HG03342 (cell line): ENCODE results near the gene ADO.
A peak's percentile ranks its signal among the peaks of the same experiment; 100 is the strongest.

ENCODE experiments used
- ATAC-seq: cut with Tn5 transposase; IDR thresholded peaks from one replicate; pipeline ENCODE4 v1.9.1; 2021; ENCODE audit warnings: mild to moderate bottlenecking, moderate library complexity; ENCODE audit not compliant: unreplicated experiment

Gene ADO

DNA sequence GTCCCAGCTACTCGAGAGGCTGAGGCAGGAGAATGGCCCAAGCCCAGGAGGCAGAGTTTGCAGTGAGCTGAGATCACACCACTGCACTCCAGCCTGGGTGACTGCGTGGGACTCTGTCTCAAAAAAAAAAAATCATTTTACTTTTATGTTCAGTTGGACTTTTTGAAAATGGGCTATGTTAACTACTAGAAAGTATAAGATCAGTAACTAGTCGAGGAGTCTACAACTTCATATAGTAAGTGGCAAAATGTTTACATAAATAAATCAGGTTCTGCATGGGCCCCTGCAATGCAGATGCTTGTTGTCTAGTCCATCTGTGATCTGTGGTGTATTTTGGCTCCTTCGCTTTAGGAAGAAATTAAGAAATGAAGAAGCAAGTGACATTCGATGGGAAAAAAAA lies 12.3 kb upstream of the ADO start:
- no peak for ATAC-seq

DNA sequence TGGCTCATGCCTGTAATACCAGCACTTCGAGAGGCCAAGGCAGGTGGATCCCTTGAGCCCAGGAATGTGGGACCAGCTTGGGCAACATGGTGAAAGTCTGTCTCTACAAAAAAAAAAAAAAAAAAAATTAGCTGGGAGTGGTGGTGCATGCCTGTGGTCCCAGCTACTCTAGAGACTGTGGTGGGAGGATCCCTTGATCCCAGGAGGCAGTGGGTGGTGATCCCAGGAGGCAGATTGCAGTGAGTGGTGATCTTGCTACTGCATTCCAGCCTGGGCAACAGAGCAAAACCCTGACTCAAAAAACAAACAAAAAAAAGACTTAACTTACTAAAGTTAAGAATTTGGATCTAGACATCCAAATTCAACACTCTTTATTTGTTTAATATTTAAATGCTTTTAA lies 10.2 kb upstream of the ADO start:
- no peak for ATAC-seq

DNA sequence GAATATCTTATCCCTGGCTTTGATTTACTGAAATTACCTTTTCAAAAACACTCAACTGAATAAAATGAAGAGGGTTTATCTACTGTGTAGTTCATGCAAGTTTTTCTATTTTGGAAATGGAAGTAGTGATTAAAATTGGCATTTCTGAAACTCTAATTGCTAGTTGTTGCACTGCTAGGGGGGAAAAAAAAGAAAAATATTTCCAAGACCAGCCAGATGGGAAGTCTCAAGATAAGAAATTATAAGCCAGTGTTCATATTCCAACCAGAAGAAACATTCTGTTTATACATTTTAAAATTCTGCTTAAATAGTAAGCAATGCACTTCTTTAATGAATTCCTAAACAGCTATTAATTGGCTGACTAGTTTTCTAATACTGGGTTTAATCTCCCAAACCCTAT lies 9.4 kb upstream of the ADO start:
- ATAC-seq = no peak

DNA sequence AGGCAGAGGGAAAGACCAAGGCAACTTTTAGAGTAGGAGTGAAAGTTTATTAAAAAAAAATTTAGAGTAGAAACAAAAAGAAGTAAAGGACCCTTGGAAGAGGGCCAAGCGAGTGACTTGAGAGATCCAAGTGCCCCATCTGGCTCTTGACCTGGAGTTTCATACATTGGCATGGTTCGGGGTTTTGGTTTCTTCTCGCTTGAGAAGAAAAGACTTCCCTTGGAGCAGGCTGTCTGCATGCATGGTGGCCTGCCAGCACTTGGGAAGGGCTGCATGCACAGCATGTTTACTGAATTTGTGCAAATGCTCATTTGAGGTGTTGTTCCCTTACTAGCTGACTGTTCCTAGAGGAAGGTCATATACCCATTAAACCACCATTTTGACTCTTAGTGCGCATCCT lies 8.8 kb upstream of the ADO start:
- no peak for ATAC-seq

DNA sequence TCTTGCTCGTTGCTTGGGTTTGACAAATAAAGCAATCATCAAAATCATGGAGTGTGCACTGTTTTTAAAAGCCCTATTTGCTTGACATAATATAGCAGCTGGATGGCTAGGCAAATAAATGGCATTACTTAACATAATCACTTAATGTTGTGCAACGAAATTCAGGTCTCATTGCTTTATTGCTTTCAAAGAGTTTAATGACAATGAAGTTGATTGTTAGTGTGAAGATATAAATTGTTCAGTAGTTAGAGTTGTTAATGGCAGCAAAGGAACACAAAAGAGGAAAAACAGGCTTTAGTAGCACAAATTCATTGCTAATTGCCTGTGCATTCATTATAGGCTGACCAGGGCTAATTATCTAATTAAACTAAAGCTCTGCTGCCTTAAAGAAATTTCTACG lies 7.6 kb upstream of the ADO start:
- ATAC-seq = no peak

DNA sequence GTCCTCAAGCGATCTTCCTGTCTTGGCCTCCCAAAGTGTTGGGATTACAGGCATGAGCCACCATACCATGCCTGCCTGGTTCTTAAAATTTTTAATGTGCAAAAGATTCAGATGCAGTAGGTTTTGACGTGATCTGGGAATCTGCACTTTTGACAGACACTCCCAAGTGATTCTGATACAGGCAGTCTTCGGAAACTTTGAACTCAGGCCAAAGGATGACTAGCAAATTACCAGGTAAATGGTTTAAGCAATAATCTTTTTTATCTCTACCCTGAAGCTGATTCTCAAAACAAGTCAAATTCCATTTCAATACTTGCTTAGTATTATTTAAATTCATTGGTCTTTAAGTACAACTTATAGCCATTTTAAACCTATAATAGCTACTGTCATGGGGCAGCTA lies 2.6 kb upstream of the ADO start:
- no peak for ATAC-seq

DNA sequence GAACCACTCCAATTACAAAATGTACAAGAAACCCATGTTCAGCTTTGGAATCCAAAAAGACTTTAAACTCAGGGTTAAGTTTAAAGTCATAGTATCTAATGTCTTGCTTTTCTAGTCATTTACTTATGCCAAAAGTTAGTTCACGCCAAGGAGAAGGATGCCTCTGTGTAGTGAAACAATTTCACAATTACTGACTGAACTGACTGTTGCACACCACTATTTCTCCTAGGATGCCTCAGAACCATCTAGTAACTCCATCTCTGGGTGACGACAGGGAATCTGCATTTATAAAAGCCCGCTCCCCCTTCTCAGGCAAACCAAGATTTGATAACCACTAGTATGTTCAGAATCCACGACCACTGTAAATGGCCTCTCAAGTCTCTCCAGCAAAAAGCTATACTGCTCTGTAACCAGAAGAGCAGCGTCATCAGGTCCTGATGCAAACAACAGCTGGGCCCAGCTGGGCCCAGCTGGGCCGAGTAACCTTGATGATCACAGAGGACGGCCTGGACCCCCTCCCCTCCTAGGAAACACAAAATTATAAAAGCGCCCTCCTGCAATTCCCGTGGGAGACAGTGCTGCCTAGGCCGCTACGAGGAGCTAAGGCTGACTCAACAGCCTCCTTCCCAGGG lies 680 bp upstream of the ADO start:
- ATAC-seq = peak; percentile 1

DNA sequence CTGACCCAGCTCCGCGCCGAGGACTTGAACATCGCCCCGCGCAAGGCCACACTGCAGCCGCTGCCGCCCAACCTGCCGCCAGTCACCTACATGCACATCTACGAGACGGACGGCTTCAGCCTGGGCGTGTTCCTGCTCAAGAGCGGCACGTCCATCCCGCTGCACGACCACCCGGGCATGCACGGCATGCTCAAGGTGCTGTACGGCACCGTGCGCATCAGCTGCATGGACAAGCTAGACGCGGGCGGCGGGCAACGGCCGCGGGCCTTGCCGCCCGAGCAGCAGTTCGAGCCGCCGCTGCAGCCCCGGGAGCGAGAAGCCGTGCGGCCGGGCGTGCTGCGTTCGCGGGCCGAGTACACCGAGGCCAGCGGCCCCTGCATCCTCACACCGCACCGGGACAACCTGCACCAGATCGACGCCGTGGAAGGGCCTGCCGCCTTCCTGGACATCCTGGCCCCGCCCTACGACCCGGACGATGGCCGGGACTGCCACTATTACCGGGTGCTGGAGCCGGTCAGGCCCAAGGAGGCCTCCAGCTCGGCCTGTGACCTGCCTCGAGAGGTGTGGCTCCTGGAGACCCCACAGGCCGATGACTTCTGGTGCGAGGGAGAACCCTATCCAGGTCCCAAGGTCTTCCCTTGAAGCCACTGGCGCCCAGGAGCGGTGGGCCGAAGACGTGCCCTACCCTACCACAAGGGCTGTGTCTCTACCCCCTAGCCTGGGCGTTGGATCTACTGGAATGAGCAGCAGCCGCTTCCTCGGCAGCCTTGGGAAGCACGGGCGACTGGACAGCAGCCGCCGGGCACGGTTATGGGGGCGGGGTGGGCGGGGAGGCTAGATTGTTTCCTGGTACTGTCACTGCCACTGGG lies 945 bp downstream of the ADO start:
- ATAC-seq = peak; percentile 27

DNA sequence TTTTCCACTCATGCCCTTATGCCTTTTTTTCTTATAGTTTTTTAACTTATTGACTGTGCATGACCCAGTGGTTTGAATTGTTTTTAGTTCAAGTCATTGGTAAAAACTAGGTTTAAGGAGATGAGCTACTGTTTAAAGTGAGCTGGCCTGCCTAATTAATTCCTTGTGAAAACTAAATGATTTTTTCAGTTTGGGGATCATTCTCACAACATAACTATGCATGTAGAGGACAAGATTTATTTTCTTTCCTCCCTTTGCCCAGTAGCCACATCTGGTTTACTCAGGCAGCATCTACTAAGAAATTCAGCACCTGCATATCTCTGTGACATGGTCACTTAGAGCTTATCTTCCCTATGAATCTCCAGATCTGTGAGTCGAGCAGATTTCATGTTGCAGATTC lies 1.7 kb downstream of the ADO start:
- ATAC-seq = no peak

DNA sequence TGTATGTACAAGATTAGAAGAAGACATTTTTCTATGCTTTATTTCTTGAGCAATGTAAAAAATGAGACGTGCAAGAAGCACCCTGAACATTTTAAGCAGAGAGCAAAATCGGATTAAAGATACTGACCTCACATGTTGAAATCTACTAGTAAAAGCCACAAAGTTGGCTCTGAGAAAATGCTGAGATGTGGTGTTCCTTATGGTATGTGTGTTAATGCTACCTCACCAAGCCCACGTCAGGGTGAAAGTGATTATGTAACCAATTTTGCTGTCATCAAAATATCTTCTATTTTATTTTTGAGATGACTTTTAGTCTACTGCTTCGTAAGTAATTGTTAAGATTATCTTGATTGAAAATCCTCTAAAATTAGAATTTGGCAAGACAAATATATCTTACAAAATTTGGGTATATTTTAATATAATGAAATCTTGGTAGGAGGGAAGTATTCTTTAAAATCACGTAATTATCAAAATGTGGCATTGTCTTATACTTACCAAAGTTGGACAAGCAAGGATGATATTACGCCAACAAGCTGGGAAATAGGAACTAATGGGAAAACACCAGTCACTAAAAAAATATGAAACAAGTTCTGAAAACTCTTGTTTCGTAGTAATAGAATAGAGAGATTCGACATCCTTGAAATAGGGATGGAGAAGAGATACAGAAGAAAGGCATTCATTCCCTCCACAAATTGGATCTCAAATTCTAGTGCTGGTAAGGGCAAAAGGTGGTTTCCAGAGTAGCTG lies 5.8 kb downstream of the ADO start:
- ATAC-seq = no peak

DNA sequence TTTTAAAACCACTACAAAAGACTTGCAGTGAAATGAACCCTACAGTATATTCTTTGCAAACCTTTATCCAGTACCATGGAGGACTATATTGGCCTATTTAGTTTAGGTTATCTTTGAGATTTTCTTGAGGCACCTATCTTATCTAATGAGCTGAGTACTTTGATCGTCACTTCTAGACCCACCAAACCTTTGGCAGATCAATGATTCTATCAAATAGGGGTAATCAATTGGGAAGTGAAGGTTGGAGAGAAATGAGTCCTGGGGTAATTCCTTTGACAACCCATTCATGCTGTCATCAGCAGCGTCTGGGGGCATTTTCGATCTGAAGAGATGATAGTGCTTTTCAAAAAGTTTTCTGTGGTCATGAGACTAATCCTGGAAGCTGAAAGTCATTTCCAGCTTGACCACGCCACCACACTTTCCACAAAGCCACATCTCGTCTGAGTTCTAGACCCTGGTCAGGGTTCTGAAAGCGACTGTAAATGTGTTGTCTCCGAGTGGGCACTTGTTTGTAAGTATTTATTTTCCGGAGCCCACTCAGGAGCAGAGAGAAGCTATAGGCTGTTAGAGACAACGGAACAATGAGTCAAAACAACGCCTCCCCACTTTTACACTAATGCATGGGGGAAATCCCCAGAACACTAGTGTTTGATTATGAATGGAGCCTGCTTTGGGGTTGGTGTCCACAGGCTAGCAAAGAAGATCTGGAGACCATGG lies 6.8 kb downstream of the ADO start:
- ATAC-seq = peak; percentile 39

DNA sequence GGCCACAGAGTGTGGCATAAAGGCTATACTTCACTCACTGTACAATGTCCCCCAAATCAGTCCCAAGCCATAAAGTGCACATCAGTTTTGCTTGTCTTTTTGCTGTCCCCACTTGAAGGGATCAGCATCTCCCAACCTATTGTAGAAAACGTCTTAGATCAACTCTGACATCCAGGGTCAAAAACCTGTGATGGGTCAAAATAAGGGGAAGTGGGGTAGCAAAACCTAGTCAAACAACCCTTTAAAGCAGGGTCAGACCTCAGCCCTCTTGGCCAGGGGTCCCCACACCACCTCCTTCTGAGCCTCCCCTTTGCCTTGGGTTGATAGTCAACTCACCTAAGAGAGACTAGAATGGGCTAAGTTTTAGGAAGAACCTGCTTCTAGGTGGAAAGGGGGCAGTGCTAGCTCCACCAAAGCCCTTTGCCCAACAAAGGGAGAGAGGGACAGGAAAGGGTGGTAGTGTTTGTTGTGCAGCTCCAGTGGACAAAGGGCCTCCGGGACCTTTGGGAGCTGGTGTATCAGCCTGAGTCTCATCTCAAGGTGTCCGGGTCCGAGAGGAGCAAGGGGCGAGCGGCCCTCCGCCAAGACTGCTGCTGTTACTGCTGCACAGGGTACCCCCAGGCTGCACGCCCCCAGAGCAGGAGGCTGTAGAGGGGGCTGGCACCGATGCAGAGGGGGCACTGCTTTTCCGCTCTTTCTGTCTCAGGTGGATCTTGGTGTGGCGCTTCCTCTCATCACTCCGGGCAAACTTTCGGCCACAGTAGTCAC lies 8.3 kb downstream of the ADO start:
- no peak for ATAC-seq

DNA sequence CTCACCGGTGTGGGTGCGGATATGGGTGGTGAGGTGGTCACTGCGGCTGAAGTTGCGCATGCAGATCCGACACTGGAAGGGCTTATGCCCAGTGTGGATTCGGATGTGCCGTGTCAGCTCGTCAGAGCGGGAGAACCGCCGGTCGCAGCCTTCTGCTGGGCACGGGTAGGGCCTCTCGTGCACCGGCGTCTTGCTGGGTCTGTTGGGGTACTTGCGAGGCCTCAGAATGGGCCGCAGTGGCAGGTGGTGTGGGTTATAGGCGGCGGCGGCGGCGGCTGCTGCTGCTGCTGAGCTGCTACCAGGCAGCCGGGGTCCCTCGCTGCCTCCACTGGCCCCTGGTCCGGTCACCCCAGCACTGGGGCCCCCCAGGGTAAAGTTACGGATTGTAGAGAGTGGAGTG lies 8.9 kb downstream of the ADO start:
- ATAC-seq = no peak

DNA sequence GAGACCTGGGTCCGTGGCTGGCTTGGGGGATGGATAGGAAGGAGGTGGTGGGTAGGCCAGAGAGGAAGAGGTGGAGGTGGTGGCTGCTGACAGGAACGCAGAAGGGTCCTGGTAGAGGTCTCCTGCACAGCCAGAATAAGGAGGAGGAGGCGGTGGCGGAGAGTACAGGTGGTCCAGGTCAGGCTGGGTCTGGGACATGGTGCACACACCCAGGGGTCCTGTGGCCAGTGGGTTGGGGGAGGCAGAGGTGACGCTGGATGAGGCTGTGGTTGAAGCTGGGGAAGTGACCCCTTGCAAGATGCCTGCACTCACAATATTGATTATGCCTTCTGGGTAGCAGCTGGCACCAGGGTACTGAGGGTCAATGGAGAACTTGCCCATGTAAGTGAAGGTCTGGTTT lies 9.5 kb downstream of the ADO start:
- no peak for ATAC-seq

DNA sequence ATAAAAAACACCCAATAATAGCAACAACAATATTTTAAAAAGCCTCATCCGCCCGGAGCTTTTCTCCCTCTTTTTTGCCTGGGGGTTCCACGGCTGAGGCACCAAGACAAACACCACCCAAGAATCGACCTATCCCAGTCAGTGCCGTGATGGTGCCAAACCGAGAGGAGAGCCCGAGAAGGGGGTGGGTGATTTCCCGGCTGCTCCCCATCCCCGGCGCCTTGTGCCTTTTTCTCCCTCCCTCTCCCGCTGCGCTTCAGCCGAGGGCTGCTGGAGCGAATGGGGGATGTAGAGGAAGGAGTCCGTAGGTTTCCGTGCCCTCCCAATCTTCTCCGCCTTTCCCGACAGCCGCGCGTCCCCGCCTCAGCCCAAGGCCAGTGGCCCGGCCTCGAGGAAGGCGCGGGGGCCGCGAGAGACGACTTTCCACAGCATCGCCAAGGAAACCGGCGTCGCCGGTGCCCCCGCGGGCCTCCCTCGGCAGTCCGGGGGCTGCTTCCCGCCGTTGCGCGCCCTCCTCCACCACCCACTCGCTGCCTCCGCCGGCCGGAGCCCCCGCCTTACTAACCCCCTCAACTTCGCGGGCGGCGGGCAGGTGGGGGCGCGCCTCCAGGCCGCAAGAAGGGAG lies 10.3 kb downstream of the ADO start:
- ATAC-seq = no peak

DNA sequence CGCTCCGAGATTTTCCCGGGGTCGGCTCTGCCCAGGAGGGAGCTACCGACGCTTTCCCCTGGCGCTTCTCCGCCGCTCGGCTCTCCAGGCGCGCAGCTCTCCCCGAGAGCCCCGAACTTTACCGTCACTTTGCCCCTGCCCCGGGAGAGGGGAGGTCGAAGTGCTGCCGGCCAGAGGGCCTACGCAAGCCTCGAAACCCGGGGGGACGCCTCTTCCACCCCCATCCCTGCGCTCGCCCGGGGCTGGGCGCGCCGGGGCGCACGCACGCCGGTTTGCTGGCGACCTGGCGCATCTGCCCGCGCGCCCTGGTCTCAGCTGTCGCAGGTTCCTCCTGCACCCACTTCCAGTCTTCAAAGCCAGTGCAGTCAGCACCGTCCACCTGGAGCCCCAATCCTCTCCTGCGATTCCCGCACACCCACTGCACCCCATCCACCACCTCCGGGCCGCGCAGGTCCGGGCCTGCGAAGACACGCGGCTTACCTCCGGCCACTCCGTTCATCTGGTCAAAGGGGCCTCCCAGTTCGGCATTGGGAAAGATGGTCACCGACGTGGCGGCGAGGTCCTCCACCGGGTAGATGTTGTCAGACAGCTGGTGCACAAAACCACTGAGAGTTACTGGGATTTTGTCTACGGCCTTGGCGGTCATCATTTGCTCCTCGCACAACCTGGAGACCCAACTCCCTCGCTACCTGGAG lies 11.0 kb downstream of the ADO start:
- ATAC-seq = no peak

DNA sequence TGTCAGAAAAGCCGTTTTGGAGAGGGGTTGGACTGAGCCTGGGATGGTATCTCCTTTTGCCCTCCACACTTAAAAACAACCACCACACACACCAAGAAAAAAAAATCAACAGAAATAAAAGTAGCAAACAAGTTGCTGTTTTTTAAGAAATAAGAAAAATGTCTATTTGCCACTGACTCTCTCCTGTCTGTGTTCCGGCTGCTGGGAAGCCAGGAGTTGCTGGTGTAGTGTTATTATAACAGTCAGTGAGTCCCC lies 11.5 kb downstream of the ADO start:
- ATAC-seq = no peak

DNA sequence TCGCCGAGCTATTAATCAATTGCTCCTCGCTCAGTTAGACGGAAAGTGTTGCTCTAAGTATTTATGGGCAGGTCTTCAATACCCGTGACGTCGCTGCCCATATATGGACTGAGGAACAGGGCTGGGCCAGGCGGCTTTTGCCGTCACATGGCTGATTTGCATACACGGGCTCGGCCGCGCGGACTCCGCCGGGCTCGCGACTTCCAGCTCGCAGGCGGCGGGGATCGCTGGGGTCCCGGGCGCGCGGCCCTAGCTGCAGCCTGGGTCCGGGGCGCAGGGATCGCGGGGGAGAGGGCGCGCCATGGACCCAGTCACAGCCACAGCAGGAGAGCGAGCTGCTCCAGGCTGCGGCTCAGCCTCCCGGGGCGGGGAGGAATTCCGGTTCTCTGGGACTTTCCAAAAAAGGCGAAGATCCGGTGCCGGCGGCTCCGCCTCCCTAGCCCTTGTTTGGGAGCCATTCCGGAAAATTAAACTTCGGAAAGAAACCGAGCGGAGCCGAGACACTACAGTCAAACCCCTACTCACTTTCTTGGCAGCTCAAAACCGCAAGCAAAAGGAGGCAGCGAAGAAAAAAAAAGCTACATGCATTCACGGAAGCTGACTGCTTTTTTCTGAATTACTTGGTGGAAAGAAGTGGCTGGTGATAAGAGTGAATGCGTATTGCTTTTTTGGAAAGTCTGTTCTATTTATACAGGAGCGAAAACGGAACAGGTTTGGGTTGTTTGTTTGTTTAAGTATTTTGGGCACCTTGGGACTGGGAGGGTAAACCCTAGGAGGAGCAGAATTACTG lies 12.0 kb downstream of the ADO start, which contains the start of gene EGR2:
Gene EGR2 (minus strand): TSS at position 36 of the 790 bp plus-strand sequence. CDS start 337 bp downstream, outside the sequence.
- ATAC-seq = peak; percentile 78
